ENCODE results near the gene SLC17A9.

DNA sequence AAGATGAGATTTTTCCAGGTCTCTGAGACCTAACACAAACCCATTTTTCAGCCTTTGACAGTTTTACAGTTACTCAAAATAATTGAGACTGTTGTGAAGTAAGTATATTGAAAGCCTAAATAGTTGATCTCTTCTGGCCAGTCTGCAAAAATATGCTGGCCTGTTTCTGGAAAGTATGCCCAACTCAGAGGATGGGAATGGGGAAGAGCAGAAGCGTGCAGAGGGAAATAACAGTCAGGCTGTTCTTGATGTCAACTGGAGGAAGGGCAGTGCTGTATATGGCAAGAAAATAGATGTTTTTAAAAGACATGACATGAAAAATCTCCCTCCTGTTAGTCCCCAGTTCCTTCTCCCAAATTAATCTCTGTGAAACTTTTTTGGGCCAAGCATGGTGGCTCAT is 10.7 kb upstream of the SLC17A9 start:
- TF ChIP-seq EZH2 (IDR thresholded peaks at IDR 0.05; ENCODE audit: insufficient read depth, poor library complexity, severe bottlenecking) (no peak), EZH2phosphoT487 (IDR thresholded peaks at IDR 0.05; ENCODE audit: insufficient read depth, low read depth) (no peak)
